Stimulated activated CD4-positive, alpha-beta T cell treated with anti-CD3 and anti-CD28 coated beads, Interleukin-2, amount 100 ng/mL, for 4 hours (primary cell): ENCODE results near the gene DYNLL1.
"Not testable (repeated sequence)": the region's sequence is repeated elsewhere in the genome, so short reads cannot be mapped to it uniquely, and the experiment has no call there.

ENCODE experiments used
- DNase-seq: peaks from one replicate; pipeline ENCODE4 v3.0.0-alpha.2; 2020; ENCODE audit warnings: low read depth

The DYNLL1 gene

GRCh38 chr12:120515496-120515895 is 19.6 kb downstream of the DYNLL1 start:
- DNase-seq = no peak

- DNase-seq = not testable (repeated sequence)
Measured at GRCh38 chr12:120519324-120519723, 23.4 kb downstream of the DYNLL1 start.

GRCh38 chr12:120522568-120522967 is 26.7 kb downstream of the DYNLL1 start:
- DNase-seq = no peak

- DNase-seq = peak; percentile 74
Measured at GRCh38 chr12:120528861-120529525, 33.1 kb downstream of the DYNLL1 start, which contains the start of gene COQ5. COQ5 (minus strand) TSS chr12:120529158; CDS start chr12:120529141, 17 bp downstream.

- no peak for DNase-seq
Measured at GRCh38 chr12:120529641-120530417, 33.9 kb downstream of the DYNLL1 start.

GRCh38 chr12:120530418-120530761 is 34.5 kb downstream of the DYNLL1 start:
- not testable (repeated sequence) for DNase-seq

GRCh38 chr12:120532701-120533238 is 36.9 kb downstream of the DYNLL1 start:
- no peak for DNase-seq

GRCh38 chr12:120534203-120534702 is 38.3 kb downstream of the DYNLL1 start, which contains the start of gene RNF10:
RNF10 (plus strand) TSS chr12:120534356; CDS start chr12:120534812, 456 bp downstream.
- DNase-seq = peak; percentile 51

GRCh38 chr12:120534703-120535655 is 39.1 kb downstream of the DYNLL1 start:
- peak; percentile 24 for DNase-seq

- no peak for DNase-seq
Measured at GRCh38 chr12:120536064-120536791, 40.3 kb downstream of the DYNLL1 start.

GRCh38 chr12:120537856-120538220 is 41.9 kb downstream of the DYNLL1 start:
- no peak for DNase-seq

- DNase-seq = no peak
Measured at GRCh38 chr12:120538281-120539156, 42.6 kb downstream of the DYNLL1 start.

GRCh38 chr12:120539303-120539702 is 43.4 kb downstream of the DYNLL1 start:
- DNase-seq = no peak

GRCh38 chr12:120540445-120540844 is 44.5 kb downstream of the DYNLL1 start:
- DNase-seq = no peak

GRCh38 chr12:120542166-120542565 is 46.3 kb downstream of the DYNLL1 start:
- no peak for DNase-seq

- DNase-seq = no peak
Measured at GRCh38 chr12:120544691-120545090, 48.8 kb downstream of the DYNLL1 start.

- no peak for DNase-seq
Measured at GRCh38 chr12:120546050-120546386, 50.1 kb downstream of the DYNLL1 start.
